Caco-2 (cell line): ENCODE results near the gene KARS1. TPM values are rescaled to one million over a fixed set of nuclear protein-coding genes. Genes with fewer than 3 reads are reported as not detected.

Experiments used
- BruUV-seq: library from RNA; stranded (reverse); fragments of 400-500 nt; replicated peaks from 2 replicates; lab custom pipeline; 2021; lab: Mats Ljungman, UMichigan
- CTCF ChIA-PET: fragments of 300-600 bp; sonication (Branson Sonifier 250); formaldehyde crosslinking; loops from one replicate; lab custom pipeline; 2022; ENCODE audit warnings: antibody characterized with exemption; lab: Charles Lee
- POLR2A ChIA-PET: fragments of 300-600 bp; sonication (Branson Sonifier 250); formaldehyde crosslinking; loops from one replicate; lab custom pipeline; 2022; ENCODE audit warnings: antibody characterized with exemption; lab: Charles Lee
- DNase-seq, 2 experiments: peaks; one replicate each; pipeline versions ENCODE4 v3.0.0 to v3.0.0-alpha.2; 2020 to 2022
- H3K27me3 ChIP-seq: replicated peaks from 2 replicates; pipeline ENCODE4 v1.6.0; 2011; ENCODE audit warnings: low read length; ENCODE audit not compliant: control insufficient read depth, insufficient read depth
- H3K36me3 ChIP-seq: 2 replicates; pipeline ENCODE4 v1.5.1; 2011; ENCODE audit warnings: low read length; ENCODE audit not compliant: control insufficient read depth, insufficient read depth
- H3K4me1 ChIP-seq: fragments of 250-450 bp; sonication (Bioruptor Pico); 2 replicates; pipeline ENCODE4 v1.5.1; 2020; ENCODE audit warnings: mild to moderate bottlenecking
- H3K4me3 ChIP-seq: 2 replicates; pipeline ENCODE4 v1.5.1; 2011; ENCODE audit warnings: low read depth, mild to moderate bottlenecking, control low read depth, low read length
- H3K9me3 ChIP-seq: fragments of 250-450 bp; sonication (Bioruptor Pico); 2 replicates; pipeline ENCODE4 v1.5.1; 2020; ENCODE audit warnings: mild to moderate bottlenecking, moderate library complexity
- H3K27ac Mint-ChIP-seq: one replicate; pipeline ENCODE4 v1.8.0; 2022; ENCODE audit warnings: mixed read lengths; ENCODE audit not compliant: unreplicated experiment
- H3K27me3 Mint-ChIP-seq: one replicate; pipeline ENCODE4 v1.8.0; 2022; ENCODE audit warnings: mixed read lengths; ENCODE audit not compliant: insufficient read depth, unreplicated experiment
- H3K36me3 Mint-ChIP-seq: one replicate; pipeline ENCODE4 v1.8.0; 2022; ENCODE audit warnings: mild to moderate bottlenecking, mixed read lengths; ENCODE audit not compliant: insufficient read depth, unreplicated experiment
- H3K4me1 Mint-ChIP-seq: one replicate; pipeline ENCODE4 v1.8.0; 2022; ENCODE audit warnings: low read depth, mixed read lengths; ENCODE audit not compliant: unreplicated experiment
- H3K4me3 Mint-ChIP-seq: one replicate; pipeline ENCODE4 v1.8.0; 2022; ENCODE audit warnings: mild to moderate bottlenecking, moderate library complexity, mixed read lengths; ENCODE audit not compliant: unreplicated experiment
- H3K9me3 Mint-ChIP-seq: one replicate; pipeline ENCODE4 v1.8.0; 2022; ENCODE audit warnings: mixed read lengths; ENCODE audit not compliant: unreplicated experiment
- CTCF ChIP-seq, 2 experiments: fragments of 200-600 bp in 1 of 2; IDR thresholded peaks; 1 replicate in 1 of 2; 2 replicates in 1 of 2; pipeline versions ENCODE4 v1.5.1 to v1.8.0; 2011 to 2022; ENCODE audit warnings: antibody characterized with exemption in 1 of 2, control low read depth in 1 of 2, inconsistent platforms in 1 of 2, low read depth in 1 of 2, low read length in 1 of 2, mild to moderate bottlenecking in 1 of 2, moderate library complexity in 1 of 2; ENCODE audit not compliant: insufficient read depth in 1 of 2, severe bottlenecking in 1 of 2, unreplicated experiment in 1 of 2
- intact Hi-C: fragments of 100-400 bp; cut with micrococcal nuclease; formaldehyde crosslinking; loops from one replicate; pipeline ENCODE4 v1.10.0; 2022; ENCODE audit not compliant: unreplicated experiment
- total RNA-seq: library from RNA; stranded (reverse); gene quantifications from 2 replicates; pipeline ENCODE4 v1.2.3, GENCODE V29; 2022

The KARS1 gene
- total RNA-seq, 1 experiment from 2014 or later = 244 TPM

- Mint-ChIP-seq H3K27me3 (no peaks in the 10 kb centered on the region), H3K4me3 (no peak overlapping the region), H3K36me3 (no peaks in the 10 kb centered on the region), H3K27ac (no peak overlapping the region), H3K9me3 (no peaks in the 10 kb centered on the region), H3K4me1 (no peaks in the 10 kb centered on the region)
- Histone ChIP-seq H3K4me1 (no peaks in the 10 kb centered on the region), H3K36me3 (no peaks in the 10 kb centered on the region), H3K9me3 (no peaks in the 10 kb centered on the region), H3K27me3 (no peaks in the 10 kb centered on the region), H3K4me3 (no peak overlapping the region)
- no peak for DNase-seq
- ChIA-PET POLR2A (no interaction called here), CTCF (no interaction called here)
- intact Hi-C loops = no loop called here
- TF ChIP-seq CTCF (IDR thresholded peaks at IDR 0.05; ENCODE audit: insufficient read depth in 1 of 2, low read depth in 1 of 2, low read length in 1 of 2, severe bottlenecking in 1 of 2, unreplicated experiment in 1 of 2) = no peak
- no TSS peak for BruUV-seq
Observed at GRCh38 chr16:75667503-75667902, 20.0 kb upstream of the KARS1 start.

- H3K4me3 ChIP-seq = no peak overlapping the region
- no peaks in the 10 kb centered on the region for H3K9me3 Mint-ChIP-seq
- H3K9me3 ChIP-seq = peaks cover 4% of the 10 kb centered on the region; the same call in 1 of the 2 replicates
- H3K36me3 Mint-ChIP-seq = peaks cover 23% of the 10 kb centered on the region
- CTCF ChIA-PET = interaction anchor here (1.3 kb wide), 1 partner anchor 103 kb away, joined by 3 read pairs; no protein-coding TSS in a partner anchor
- TF ChIP-seq CTCF (IDR thresholded peaks at IDR 0.05; ENCODE audit: insufficient read depth in 1 of 2, low read depth in 1 of 2, low read length in 1 of 2, severe bottlenecking in 1 of 2, unreplicated experiment in 1 of 2) = no peak
- POLR2A ChIA-PET = no interaction called here
- H3K27me3 Mint-ChIP-seq = no peaks in the 10 kb centered on the region
- peaks cover 3% of the 10 kb centered on the region for H3K36me3 ChIP-seq
- no peak for DNase-seq
- H3K4me1 ChIP-seq = no peaks in the 10 kb centered on the region
- no TSS peak for BruUV-seq
- no peaks in the 10 kb centered on the region for H3K4me1 Mint-ChIP-seq
- no peak overlapping the region for H3K4me3 Mint-ChIP-seq
- intact Hi-C loops = no loop called here
- H3K27ac Mint-ChIP-seq = no peak overlapping the region
- no peaks in the 10 kb centered on the region for H3K27me3 ChIP-seq
Observed at GRCh38 chr16:75660726-75661302, 13.3 kb upstream of the KARS1 start.

GRCh38 chr16:75660321-75660720, 12.9 kb upstream of the KARS1 start:
- POLR2A ChIA-PET = no interaction called here
- H3K36me3 ChIP-seq = peaks cover 3% of the 10 kb centered on the region
- H3K9me3 ChIP-seq = peaks cover 4% of the 10 kb centered on the region; the same call in 1 of the 2 replicates
- Mint-ChIP-seq H3K4me1 (no peaks in the 10 kb centered on the region), H3K27me3 (no peaks in the 10 kb centered on the region), H3K27ac (no peak overlapping the region), H3K9me3 (no peaks in the 10 kb centered on the region), H3K36me3 (peaks cover 24% of the 10 kb centered on the region), H3K4me3 (no peak overlapping the region)
- no TSS peak for BruUV-seq
- no peaks in the 10 kb centered on the region for H3K27me3 ChIP-seq
- CTCF ChIA-PET = interaction anchor here (0.6 to 1.3 kb wide), 2 partner anchors 48 to 104 kb away, joined by 3 read pairs; no protein-coding TSS in a partner anchor
- no peak overlapping the region for H3K4me3 ChIP-seq
- no peaks in the 10 kb centered on the region for H3K4me1 ChIP-seq
- intact Hi-C loops = no loop called here
- DNase-seq = no peak
- TF ChIP-seq CTCF (IDR thresholded peaks at IDR 0.05; ENCODE audit: insufficient read depth in 1 of 2, low read depth in 1 of 2, low read length in 1 of 2, severe bottlenecking in 1 of 2, unreplicated experiment in 1 of 2) = no peak
